Lower leg skin (tissue), 4 donors: ENCODE data around the gene SLC39A13. TPM values are rescaled to one million over a fixed set of nuclear protein-coding genes. Genes with fewer than 3 reads are reported as not detected.
"Not testable (repeated sequence)": the region's sequence is repeated elsewhere in the genome, so short reads cannot be mapped to it uniquely, and the experiment has no call there.

ENCODE experiments used
- DNase-seq, 2 donors: peaks; one replicate each; pipeline ENCODE4 v3.0.0-alpha.2; 2019; ENCODE audit warnings: low spot score in 2 of 2
- H3K4me3 ChIP-seq: fragments of 200-600 bp; sonication (generic); 2 replicates; pipeline ENCODE4 v1.5.1; 2017; ENCODE audit warnings: mild to moderate bottlenecking, low read depth; ENCODE audit not compliant: poor library complexity, severe bottlenecking
- POLR2A ChIP-seq, 2 donors: fragments of 450-650 bp; IDR thresholded peaks; one replicate each; pipeline ENCODE4 v1.6.1; 2016 to 2017; ENCODE audit warnings: antibody characterized with exemption in 2 of 2, mild to moderate bottlenecking in 1 of 2, moderate library complexity in 1 of 2
- WGBS, 2 donors: methylation state at CpG; one replicate each; pipeline ENCODE4 v1.1.5; 2018; 5-methylcytosine and 5-hydroxymethylcytosine counted together
- intact Hi-C: fragments of 100-400 bp; cut with DNase I; formaldehyde crosslinking; loops from one replicate; pipeline ENCODE4 v1.15.0; 2023; ENCODE audit warnings: low total_unique reads
- microRNA-seq, 2 donors: library from miRNA; unstranded; fragments of <30 nt; microRNA quantifications; one replicate each; pipeline ENCODE4, GENCODE V29; 2016; ENCODE audit warnings: borderline replicate concordance in 2 of 2, borderline number of aligned reads in 1 of 2
- total RNA-seq, 4 donors: library from RNA; depleted of rRNA; stranded (reverse); fragments of >200 nt; gene quantifications; one replicate each; pipeline ENCODE4 v1.1.0, GENCODE V29; 2016
- TF ChIP-seq, protein P1 (sequence below), 3 donors: fragments of 450-650 bp; IDR thresholded peaks; one replicate each; pipeline ENCODE4 v1.5.1; 2016; ENCODE audit warnings: antibody characterized with exemption in 3 of 3, mild to moderate bottlenecking in 3 of 3, moderate library complexity in 2 of 3

The SLC39A13 gene
- total RNA-seq, 4 donors from 2014 or later, result 22.9 to 59.2 (median 46.4) TPM

- 7 to 24% methylated on average over 5 to 6 of the region's 8 CpGs for WGBS, 2 donors
- intact Hi-C loops, H3K4me3 ChIP-seq: not testable (repeated sequence)
- DNase-seq, result peak in 1 of 2 donors; percentile 58
- TF ChIP-seq, protein P1, sequence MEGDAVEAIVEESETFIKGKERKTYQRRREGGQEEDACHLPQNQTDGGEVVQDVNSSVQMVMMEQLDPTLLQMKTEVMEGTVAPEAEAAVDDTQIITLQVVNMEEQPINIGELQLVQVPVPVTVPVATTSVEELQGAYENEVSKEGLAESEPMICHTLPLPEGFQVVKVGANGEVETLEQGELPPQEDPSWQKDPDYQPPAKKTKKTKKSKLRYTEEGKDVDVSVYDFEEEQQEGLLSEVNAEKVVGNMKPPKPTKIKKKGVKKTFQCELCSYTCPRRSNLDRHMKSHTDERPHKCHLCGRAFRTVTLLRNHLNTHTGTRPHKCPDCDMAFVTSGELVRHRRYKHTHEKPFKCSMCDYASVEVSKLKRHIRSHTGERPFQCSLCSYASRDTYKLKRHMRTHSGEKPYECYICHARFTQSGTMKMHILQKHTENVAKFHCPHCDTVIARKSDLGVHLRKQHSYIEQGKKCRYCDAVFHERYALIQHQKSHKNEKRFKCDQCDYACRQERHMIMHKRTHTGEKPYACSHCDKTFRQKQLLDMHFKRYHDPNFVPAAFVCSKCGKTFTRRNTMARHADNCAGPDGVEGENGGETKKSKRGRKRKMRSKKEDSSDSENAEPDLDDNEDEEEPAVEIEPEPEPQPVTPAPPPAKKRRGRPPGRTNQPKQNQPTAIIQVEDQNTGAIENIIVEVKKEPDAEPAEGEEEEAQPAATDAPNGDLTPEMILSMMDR (IDR thresholded peaks at IDR 0.05), result peak in 1 of 3 donors; percentile 25
These were observed 45.9 kb downstream of the SLC39A13 start for GRCh38 chr11:47454258-47454671.

DNA sequence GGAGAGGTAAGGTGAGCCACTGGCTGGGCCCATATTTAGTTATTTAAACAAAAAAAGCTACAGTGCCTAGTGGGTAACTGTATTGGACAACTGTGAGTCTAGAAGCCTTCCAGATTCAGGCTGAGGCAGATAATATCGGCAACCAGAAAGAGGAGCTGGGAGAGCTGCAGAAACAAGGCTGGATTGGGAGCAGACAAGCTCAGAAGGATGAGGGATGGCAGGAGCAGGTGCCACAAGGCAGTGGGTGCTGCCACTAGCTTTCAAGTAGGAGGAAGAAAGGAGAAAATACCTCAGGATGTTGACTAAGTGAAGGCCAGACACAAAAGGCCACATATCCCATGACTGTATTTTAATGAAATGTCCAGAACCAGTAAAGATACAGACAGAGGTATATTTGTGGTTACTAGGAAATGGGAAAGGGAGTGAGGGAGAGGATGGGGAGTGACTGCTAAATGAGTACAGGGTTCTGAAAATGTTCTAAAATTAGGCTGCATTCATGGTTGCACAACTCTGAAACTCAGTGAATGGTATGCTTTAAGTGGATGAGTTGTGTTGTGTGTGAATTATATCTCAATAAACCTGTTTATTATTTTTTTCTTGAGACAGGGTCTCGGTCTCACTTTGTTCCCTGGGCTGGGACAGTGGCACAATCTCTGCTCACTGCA is 52.3 kb downstream of the SLC39A13 start:
- 94 to 95% methylated on average over 2 of the region's 2 CpGs for WGBS, 2 donors
- no peak overlapping the region for H3K4me3 ChIP-seq
- DNase-seq, result no peak
- TF ChIP-seq, protein P1 (IDR thresholded peaks at IDR 0.05), result no peak
- no peak for TF ChIP-seq POLR2A (IDR thresholded peaks at IDR 0.05)
- intact Hi-C loops, result no loop called here

GRCh38 chr11:47461876-47462275 is 53.5 kb downstream of the SLC39A13 start:
- no peak for TF ChIP-seq POLR2A (IDR thresholded peaks at IDR 0.05)
- TF ChIP-seq, protein P1 (IDR thresholded peaks at IDR 0.05), result no peak
- WGBS, 2 donors, result 82 to 90% methylated on average over 7 of the region's 7 CpGs
- no peak overlapping the region for H3K4me3 ChIP-seq
- intact Hi-C loops, result no loop called here
- DNase-seq, result no peak

GRCh38 chr11:47464483-47464882 is 56.1 kb downstream of the SLC39A13 start:
- DNase-seq, result no peak
- 84 to 87% methylated on average over 5 of the region's 5 CpGs for WGBS, 2 donors

More at GRCh38 chr11:47464483-47464882, 56.1 kb downstream of the SLC39A13 start:
- H3K4me3 ChIP-seq, result no peak overlapping the region
- intact Hi-C loops, result no loop called here
- TF ChIP-seq, protein P1 (IDR thresholded peaks at IDR 0.05), result no peak
- no peak for TF ChIP-seq POLR2A (IDR thresholded peaks at IDR 0.05)

Small RNA genes lying within 50 kb of the gene (microRNA-seq; reads per million reads assigned to microRNA genes)
- 0 reads per million in 2 donors for gene MIR4487

Other genes starting within 250 kb of the SLC39A13 start
- 100 to 1,000 TPM; 105 to 239 (median 157) TPM for gene ARFGAP2, start 231.7 kb upstream of the SLC39A13 start, total RNA-seq
- gene PACSIN3, start 222.2 kb upstream of the SLC39A13 start, total RNA-seq, result 10 to 100 TPM; 47.7 to 73.5 (median 58.4) TPM
- gene DDB2, start 193.6 kb upstream of the SLC39A13 start, total RNA-seq, result 10 to 100 TPM; 53.2 to 85.7 (median 66.0) TPM
- 10 to 100 TPM; 20.2 to 38.9 (median 21.9) TPM for gene ACP2, start 159.8 kb upstream of the SLC39A13 start, total RNA-seq
- 10 to 100 TPM; 18.5 to 34.6 (median 23.4) TPM for gene NR1H3, start 150.6 kb upstream of the SLC39A13 start, total RNA-seq
- gene MADD, start 138.5 kb upstream of the SLC39A13 start, total RNA-seq, result 10 to 100 TPM; 43.2 to 65.5 (median 51.5) TPM
- not detected for gene MYBPC3, start 55.9 kb upstream of the SLC39A13 start, total RNA-seq
- 10 to 100 TPM in 2 of 4 donors, 1 to 10 TPM in 2; 7.7 to 13.4 (median 10.6) TPM for gene SPI1, start 30.0 kb upstream of the SLC39A13 start, total RNA-seq
- 100 to 1,000 TPM in 3 of 4 donors, 10 to 100 TPM in 1; 81.0 to 164 (median 118) TPM for gene PSMC3, start 17.8 kb downstream of the SLC39A13 start, total RNA-seq
- under 1 TPM in 1 of 4 donors, not detected in 3; 0.49 TPM for gene RAPSN, start 40.5 kb downstream of the SLC39A13 start, total RNA-seq
- gene CELF1, start 144.5 kb downstream of the SLC39A13 start, total RNA-seq, result 10 to 100 TPM; 58.1 to 87.1 (median 78.5) TPM
- gene PTPMT1, start 157.0 kb downstream of the SLC39A13 start, total RNA-seq, result 100 to 1,000 TPM in 1 of 4 donors, 10 to 100 TPM in 3; 84.1 to 111 (median 90.1) TPM
- 10 to 100 TPM; 19.4 to 28.6 (median 24.9) TPM for gene KBTBD4, start 170.4 kb downstream of the SLC39A13 start, total RNA-seq
- gene NDUFS3, start 170.5 kb downstream of the SLC39A13 start, total RNA-seq, result 100 to 1,000 TPM in 1 of 4 donors, 10 to 100 TPM in 3; 46.9 to 104 (median 67.7) TPM
- 1 to 10 TPM in 2 of 4 donors, under 1 TPM in 1, not detected in 1; 0.46 to 6.3 (median 1.4) TPM for gene FAM180B, start 178.1 kb downstream of the SLC39A13 start, total RNA-seq
- 1 to 10 TPM in 2 of 4 donors, under 1 TPM in 2; 0.30 to 3.5 (median 1.3) TPM for gene C1QTNF4, start 185.8 kb downstream of the SLC39A13 start, total RNA-seq
- gene MTCH2, start 234.0 kb downstream of the SLC39A13 start, total RNA-seq, result 10 to 100 TPM; 24.1 to 64.6 (median 40.6) TPM